Fibroblast of skin of abdomen (primary cell): ENCODE results near the gene PPP2R5B.
"Not testable (repeated sequence)": the region's sequence is repeated elsewhere in the genome, so short reads cannot be mapped to it uniquely, and the experiment has no call there.

ENCODE experiments used
- DNase-seq: peaks from one replicate; pipeline ENCODE4 v3.0.0-alpha.2; 2013

The PPP2R5B gene

GRCh38 chr11:64931290-64931689 is 6.8 kb downstream of the PPP2R5B start:
- no peak for DNase-seq

GRCh38 chr11:64932324-64932723 is 7.8 kb downstream of the PPP2R5B start:
- no peak for DNase-seq

GRCh38 chr11:64933213-64933934 is 8.9 kb downstream of the PPP2R5B start:
- no peak for DNase-seq

GRCh38 chr11:64933935-64934681 is 9.6 kb downstream of the PPP2R5B start:
- DNase-seq: no peak

GRCh38 chr11:64934682-64935358 is 10.3 kb downstream of the PPP2R5B start:
- no peak for DNase-seq

GRCh38 chr11:64935359-64936081 is 11.0 kb downstream of the PPP2R5B start, which contains the start of gene GPHA2:
TSS of gene GPHA2 (minus strand) at chr11:64935893. CDS start at chr11:64935460, 433 bp downstream.
- peak; percentile 30 for DNase-seq

GRCh38 chr11:64936539-64936938 is 12.1 kb downstream of the PPP2R5B start:
- no peak for DNase-seq

- no peak for DNase-seq
These were observed 22.8 kb downstream of the PPP2R5B start for GRCh38 chr11:64947208-64947814.

GRCh38 chr11:64951529-64951928 is 27.0 kb downstream of the PPP2R5B start:
- DNase-seq: no peak

- DNase-seq: no peak
These were observed 29.7 kb downstream of the PPP2R5B start for GRCh38 chr11:64954201-64954600.

- no peak for DNase-seq
These were observed 35.0 kb downstream of the PPP2R5B start for GRCh38 chr11:64959498-64959897.

- DNase-seq: no peak
These were observed 36.2 kb downstream of the PPP2R5B start for GRCh38 chr11:64960719-64961118.

GRCh38 chr11:64963072-64963631 is 38.7 kb downstream of the PPP2R5B start:
- no peak for DNase-seq

- DNase-seq: no peak
These were observed 42.9 kb downstream of the PPP2R5B start for GRCh38 chr11:64967375-64967774.

- DNase-seq: peak; percentile 68
These were observed 44.7 kb downstream of the PPP2R5B start for GRCh38 chr11:64969209-64969608.

- no peak for DNase-seq
These were observed 46.3 kb downstream of the PPP2R5B start for GRCh38 chr11:64970731-64971151.

- peak; percentile 77 for DNase-seq
These were observed 47.1 kb downstream of the PPP2R5B start, which contains the start of gene MAJIN for GRCh38 chr11:64971421-64972233. TSS of gene MAJIN (minus strand) at chr11:64972108. CDS start at chr11:64959405, 12,703 bp downstream.

- no peak for DNase-seq
These were observed 49.6 kb downstream of the PPP2R5B start for GRCh38 chr11:64974124-64974523.

GRCh38 chr11:64976651-64977050 is 52.2 kb downstream of the PPP2R5B start:
- DNase-seq: no peak

GRCh38 chr11:64983339-64983738 is 58.9 kb downstream of the PPP2R5B start:
- not testable (repeated sequence) for DNase-seq
